K562 (cell line): Measurements from ENCODE around the gene ZBTB42. TPM values are rescaled to one million over a fixed set of nuclear protein-coding genes. Genes with fewer than 3 reads are reported as not detected.
A peak's percentile ranks its signal among the peaks of the same experiment; 100 is the strongest.

Experiments used
- ATAC-seq: fragments of 200-7000 bp; cut with Tn5 transposase; 3 replicates; pipeline ENCODE4 v1.9.1; 2020; ENCODE audit warnings: moderate library complexity
- BruUV-seq: library from RNA; stranded (reverse); fragments of 400-500 nt; replicated peaks from 2 replicates; lab custom pipeline; 2021; lab: Mats Ljungman, UMichigan
- CTCF ChIA-PET: fragments of 300-600 bp; formaldehyde crosslinking; extraction: SDS; loops from one replicate; lab custom pipeline; 2021; ENCODE audit warnings: low intra/inter-chr PET ratio; lab: Yijun Ruan, JAX
- POLR2A ChIA-PET: fragments of 300-600, 350-650 bp; sonication (Branson Sonifier 250); formaldehyde crosslinking; extraction: SDS; loops from one replicate; lab custom pipeline; 2021; ENCODE audit warnings: antibody characterized with exemption, inconsistent platforms; lab: Yijun Ruan, JAX
- DNase-seq, 4 experiments: peaks; one replicate each; pipeline versions ENCODE4 v3.0.0 to v3.0.0-alpha.2; 2011 to 2018; ENCODE audit warnings: low spot score in 3 of 4, mixed read lengths in 3 of 4; ENCODE audit errors: extremely low read depth in 1 of 4
- FAIRE-seq: peaks from 2 replicates; lab custom pipeline; 2011; peaks lifted over from hg19 to GRCh38; lab: Jason Lieb, UNC
- H2AFZ ChIP-seq: 2 replicates; pipeline ENCODE4 v1.6.0; 2011; ENCODE audit warnings: low read depth, low read length, control low read depth, inconsistent platforms
- H3K27ac ChIP-seq: fragments of 200-600 bp; 3 replicates; pipeline ENCODE4 v1.8.0; 2011; ENCODE audit warnings: low read depth, mild to moderate bottlenecking, control low read depth, inconsistent platforms, low read length, moderate library complexity, mixed read lengths; ENCODE audit errors: extremely low read depth
- H3K27me3 ChIP-seq, 2 experiments: fragments of 300-600 bp in 1 of 2; 2 replicates in 1 of 2; 3 replicates in 1 of 2; pipeline versions ENCODE4 v1.6.0 to v1.8.0; 2011; ENCODE audit warnings: inconsistent platforms in 2 of 2, low read length in 2 of 2, mild to moderate bottlenecking in 1 of 2, mixed read lengths in 1 of 2, moderate library complexity in 1 of 2; ENCODE audit not compliant: control insufficient read depth in 2 of 2, insufficient read depth in 2 of 2
- H3K36me3 ChIP-seq: fragments of 300-600 bp; 3 replicates; pipeline ENCODE4 v1.8.0; 2011; ENCODE audit warnings: mild to moderate bottlenecking, low read length, inconsistent platforms; ENCODE audit not compliant: control insufficient read depth, insufficient read depth
- H3K4me1 ChIP-seq, 2 experiments: fragments of 200-600 bp in 1 of 2; replicated peaks in 1 of 2; 2 replicates in 1 of 2; 3 replicates in 1 of 2; pipeline versions ENCODE4 v1.5.1 to v1.8.0; 2011; ENCODE audit warnings: inconsistent platforms in 2 of 2, low read length in 2 of 2, mild to moderate bottlenecking in 1 of 2, mixed read lengths in 1 of 2, moderate library complexity in 1 of 2; ENCODE audit not compliant: control insufficient read depth in 2 of 2, insufficient read depth in 2 of 2
- H3K4me2 ChIP-seq: 2 replicates; pipeline ENCODE4 v1.6.1; 2011; ENCODE audit warnings: low read length, control low read depth, inconsistent platforms, mixed read lengths; ENCODE audit not compliant: insufficient read depth
- H3K4me3 ChIP-seq: fragments of 200-600 bp; sonication (generic), shearing (Covaris generic); 2 replicates; pipeline ENCODE4 v1.5.1; 2016; ENCODE audit warnings: control low read depth, inconsistent platforms
- H3K79me2 ChIP-seq: fragments of 200-600 bp; 3 replicates; pipeline ENCODE4 v1.8.0; 2011; ENCODE audit warnings: low read length, inconsistent platforms; ENCODE audit not compliant: control insufficient read depth, insufficient read depth
- H3K9ac ChIP-seq, 2 experiments: 2 replicates each; pipeline versions ENCODE4 v1.6.0 to v1.6.1; 2011; ENCODE audit warnings: low read depth in 2 of 2, low read length in 2 of 2, control low read depth in 1 of 2, inconsistent platforms in 1 of 2, mild to moderate bottlenecking in 1 of 2, mixed read lengths in 1 of 2; ENCODE audit not compliant: insufficient read depth in 1 of 2
- H3K9me1 ChIP-seq: one replicate; pipeline ENCODE4 v1.6.0; 2011; ENCODE audit warnings: inconsistent platforms, mild to moderate bottlenecking, low read length, moderate library complexity; ENCODE audit not compliant: control insufficient read depth, insufficient read depth
- H3K9me3 ChIP-seq: replicated peaks from 2 replicates; pipeline ENCODE4 v1.5.1; 2011; ENCODE audit warnings: low read depth, low read length, inconsistent platforms; ENCODE audit not compliant: control insufficient read depth, insufficient read depth
- H4K20me1 ChIP-seq: replicated peaks from 2 replicates; pipeline ENCODE4 v1.6.1; 2011; ENCODE audit warnings: low read length, inconsistent platforms, mixed read lengths; ENCODE audit not compliant: control insufficient read depth, insufficient read depth
- ARNT ChIP-seq, 2 experiments: fragments of 450-650 bp; IDR thresholded peaks; 2 replicates each; pipeline ENCODE4 v1.6.1; 2016; ENCODE audit warnings: mild to moderate bottlenecking in 1 of 2
- FOSL1 ChIP-seq: fragments of 200-800 bp; sonication (Bioruptor generic); conservative IDR thresholded peaks from 2 replicates; pipeline ENCODE4 v1.6.1; 2016; ENCODE audit warnings: missing genetic modification characterization, missing compliant biosample characterization
- HDGF ChIP-seq: fragments of 450-650 bp; IDR thresholded peaks from 2 replicates; pipeline ENCODE4 v1.6.1; 2016
- JUN ChIP-seq, 2 experiments: sonication (generic) in 1 of 2; formaldehyde crosslinking in 1 of 2; IDR thresholded peaks; 2 replicates each; pipeline versions ENCODE4 v1.6.1 to v1.8.0; 2012 to 2022; ENCODE audit warnings: borderline replicate concordance in 2 of 2, mild to moderate bottlenecking in 2 of 2, improper control_type of control experiment in 1 of 2, low read depth in 1 of 2, low read length in 1 of 2, missing genetic modification reagents in 1 of 2
- JUND ChIP-seq, 2 experiments: IDR thresholded peaks; 2 replicates in 1 of 2; 3 replicates in 1 of 2; pipeline ENCODE4 v1.6.1; 2011; ENCODE audit warnings: borderline replicate concordance in 2 of 2, low read depth in 2 of 2, low read length in 2 of 2, improper control_type of control experiment in 1 of 2, missing biosample characterization in 1 of 2, missing genetic modification characterization in 1 of 2, missing genetic modification reagents in 1 of 2
- MAZ ChIP-seq, 2 experiments: fragments of 450-650 bp in 1 of 2; sonication (generic) in 1 of 2; formaldehyde crosslinking; IDR thresholded peaks in 1 of 2; conservative IDR thresholded peaks in 1 of 2; 2 replicates each; pipeline versions ENCODE4 v1.4.0 to v1.5.0; 2020; ENCODE audit warnings: mild to moderate bottlenecking in 1 of 2, missing genetic modification reagents in 1 of 2
- NFIC ChIP-seq: fragments of 450-650 bp; IDR thresholded peaks from 2 replicates; pipeline ENCODE4 v1.6.1; 2017; ENCODE audit warnings: mild to moderate bottlenecking, inconsistent platforms
- PCBP1 ChIP-seq: fragments of 200-400 bp; formaldehyde crosslinking; IDR thresholded peaks from 2 replicates; pipeline ENCODE4 v1.6.1; 2018; ENCODE audit warnings: mild to moderate bottlenecking, low read depth, low read length; ENCODE audit not compliant: poor library complexity, severe bottlenecking
- RCOR1 ChIP-seq, 2 experiments: IDR thresholded peaks; 2 replicates each; pipeline ENCODE4 v1.6.1; 2012; ENCODE audit warnings: low read depth in 2 of 2, low read length in 2 of 2, borderline replicate concordance in 1 of 2, improper control_type of control experiment in 1 of 2
- SMARCA4 ChIP-seq: fragments of 450-650 bp; IDR thresholded peaks from 2 replicates; pipeline ENCODE4 v1.6.1; 2016
- XRCC5 ChIP-seq: fragments of 200-400 bp; formaldehyde crosslinking; IDR thresholded peaks from 2 replicates; pipeline ENCODE4 v1.6.1; 2017; ENCODE audit warnings: low read depth, mild to moderate bottlenecking, low read length
- ZNF316 ChIP-seq: fragments of 450-650 bp; IDR thresholded peaks from 2 replicates; pipeline ENCODE4 v1.6.1; 2016
- WGBS: fragments of 100-300 bp; shearing (Covaris generic); methylation state at CpG from one replicate; pipeline ENCODE4 v1.1.6; 2016; ENCODE audit warnings: low coverage, mixed read lengths; ENCODE audit not compliant: insufficient coverage; ENCODE audit errors: missing lambda C conversion rate; 5-methylcytosine and 5-hydroxymethylcytosine counted together
- in situ Hi-C: fragments of 300-500 bp; cut with MboI; formaldehyde crosslinking; loops from 4 replicates; pipeline ENCODE4 v1.15.0; 2018; ENCODE audit warnings: inconsistent platforms, mixed read lengths
- intact Hi-C: fragments of 100-400 bp; cut with micrococcal nuclease; formaldehyde crosslinking; loops from 2 replicates; pipeline ENCODE4 v1.14.2; 2022
- polyA plus RNA-seq, 8 experiments: library from polyadenylated mRNA; depleted of rRNA in 4 of 8; stranded (reverse) in 5 of 8; unstranded in 3 of 8; fragments of >200 nt; fragmentation: Nextera tagmentation in 2 of 8; fragmentation: Illumina TruSeq in 1 of 8; extraction: Ambion mirVana in 2 of 8; extraction: Trizol in 1 of 8; gene quantifications; 2 replicates each; pipeline versions ENCODE4 v1.2.1 to v1.2.3, GENCODE V29; 2011 to 2014; ENCODE audit warnings: inconsistent platforms in 1 of 8, missing spikeins in 1 of 8
- total RNA-seq, 7 experiments: library from RNA; depleted of rRNA in 6 of 7; stranded (reverse); fragments of >200 nt in 6 of 7; fragmentation: Illumina TruSeq in 2 of 7; extraction: Trizol in 2 of 7; gene quantifications; 2 replicates each; pipeline versions ENCODE4 v1.2.1 to v1.2.3, GENCODE V29; 2011 to 2021; ENCODE audit warnings: low replicate concordance in 1 of 7
- TF ChIP-seq, protein P1 (sequence below): fragments of 250-450 bp; sonication (Bioruptor Pico); IDR thresholded peaks from 2 replicates; pipeline ENCODE4 v1.5.0; 2022; ENCODE audit warnings: mild to moderate bottlenecking
- TF ChIP-seq, protein P2 (sequence below): sonication (generic); formaldehyde crosslinking; IDR thresholded peaks from 2 replicates; pipeline ENCODE4 v1.8.0; 2022; ENCODE audit warnings: missing genetic modification reagents, mild to moderate bottlenecking, moderate library complexity, borderline replicate concordance
- TF ChIP-seq, protein P3 (sequence below): fragments of 200-800 bp; sonication (Bioruptor generic); IDR thresholded peaks from 2 replicates; pipeline ENCODE4 v1.6.1; 2017; ENCODE audit warnings: missing genetic modification characterization, missing compliant biosample characterization

The ZBTB42 gene
- total and polyA plus RNA-seq, 9 of the 15 experiments (the other 6 are each of a cell fraction or from before 2014, with no cell fraction given), result 0.03 to 8.5 (median 2.4) TPM

DNA sequence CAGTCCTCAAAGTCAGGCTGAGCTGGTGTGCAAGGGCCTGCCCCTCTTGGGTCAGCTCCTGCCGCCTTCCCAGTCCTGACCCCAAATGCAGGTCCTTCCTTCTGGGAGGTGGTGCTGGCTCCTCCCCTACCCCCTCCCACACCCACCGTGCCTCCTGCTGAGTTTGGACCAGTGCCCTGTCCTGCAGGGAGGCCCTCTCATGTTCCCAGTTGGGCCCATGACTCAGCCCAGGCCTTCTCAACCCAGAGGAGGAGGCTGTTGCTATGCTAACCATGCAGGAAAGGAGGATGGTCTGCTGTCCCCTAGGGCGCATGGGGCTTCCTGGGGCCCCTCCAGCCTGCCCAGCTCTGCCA is 4.4 kb downstream of the ZBTB42 start:
- WGBS, result 17% methylated on average over 2 of the region's 3 CpGs
- TF ChIP-seq, protein P1, sequence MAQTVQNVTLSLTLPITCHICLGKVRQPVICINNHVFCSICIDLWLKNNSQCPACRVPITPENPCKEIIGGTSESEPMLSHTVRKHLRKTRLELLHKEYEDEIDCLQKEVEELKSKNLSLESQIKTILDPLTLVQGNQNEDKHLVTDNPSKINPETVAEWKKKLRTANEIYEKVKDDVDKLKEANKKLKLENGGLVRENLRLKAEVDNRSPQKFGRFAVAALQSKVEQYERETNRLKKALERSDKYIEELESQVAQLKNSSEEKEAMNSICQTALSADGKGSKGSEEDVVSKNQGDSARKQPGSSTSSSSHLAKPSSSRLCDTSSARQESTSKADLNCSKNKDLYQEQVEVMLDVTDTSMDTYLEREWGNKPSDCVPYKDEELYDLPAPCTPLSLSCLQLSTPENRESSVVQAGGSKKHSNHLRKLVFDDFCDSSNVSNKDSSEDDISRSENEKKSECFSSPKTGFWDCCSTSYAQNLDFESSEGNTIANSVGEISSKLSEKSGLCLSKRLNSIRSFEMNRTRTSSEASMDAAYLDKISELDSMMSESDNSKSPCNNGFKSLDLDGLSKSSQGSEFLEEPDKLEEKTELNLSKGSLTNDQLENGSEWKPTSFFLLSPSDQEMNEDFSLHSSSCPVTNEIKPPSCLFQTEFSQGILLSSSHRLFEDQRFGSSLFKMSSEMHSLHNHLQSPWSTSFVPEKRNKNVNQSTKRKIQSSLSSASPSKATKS (CRISPR knock-in tag), result no peak
- TF ChIP-seq HDGF (no peak), JUN (IDR thresholded peaks at IDR 0.05; ENCODE audit: borderline replicate concordance, low read depth, low read length) (peak; percentile 55), JUN (CRISPR knock-in tag; IDR thresholded peaks at IDR 0.05; ENCODE audit: borderline replicate concordance) (peak; percentile 85; the same call in 1 of the 2 replicates), ARNT (IDR thresholded peaks at IDR 0.05) (no peak), ZNF316 (0 out of 2 replicates have a peak, but pooled peaks have one; percentile 10), JUND (IDR thresholded peaks at IDR 0.05; ENCODE audit: borderline replicate concordance, low read depth, low read length) (peak; percentile 80), JUND (tag; IDR thresholded peaks at IDR 0.05; ENCODE audit: borderline replicate concordance, low read depth, low read length) (peak; percentile 69; the same call in 1 of the 3 replicates), SMARCA4 (0 out of 2 replicates have a peak, but pooled peaks have one; percentile 23), NFIC (peak; percentile 96), PCBP1 (no peak), FOSL1 (peak; percentile 61; the same call in 1 of the 2 replicates), XRCC5 (no peak), MAZ (CRISPR knock-in tag; conservative IDR thresholded peaks at IDR 0.05 in 1 of 2, IDR thresholded peaks at IDR 0.05 in 1 of 2) (peak in 1 of 2 experiments; percentile 41; a peak in 1 of 4 replicates), RCOR1 (IDR thresholded peaks at IDR 0.05; ENCODE audit: borderline replicate concordance in 1 of 2, low read depth in 2 of 2, low read length in 2 of 2) (peak in 1 of 2 experiments; percentile 85; a peak in 3 of 4 replicates)
- TF ChIP-seq, protein P2, sequence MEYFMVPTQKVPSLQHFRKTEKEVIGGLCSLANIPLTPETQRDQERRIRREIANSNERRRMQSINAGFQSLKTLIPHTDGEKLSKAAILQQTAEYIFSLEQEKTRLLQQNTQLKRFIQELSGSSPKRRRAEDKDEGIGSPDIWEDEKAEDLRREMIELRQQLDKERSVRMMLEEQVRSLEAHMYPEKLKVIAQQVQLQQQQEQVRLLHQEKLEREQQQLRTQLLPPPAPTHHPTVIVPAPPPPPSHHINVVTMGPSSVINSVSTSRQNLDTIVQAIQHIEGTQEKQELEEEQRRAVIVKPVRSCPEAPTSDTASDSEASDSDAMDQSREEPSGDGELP (CRISPR knock-in tag), result peak; percentile 43; the same call in 1 of the 2 replicates
- TF ChIP-seq, protein P3, sequence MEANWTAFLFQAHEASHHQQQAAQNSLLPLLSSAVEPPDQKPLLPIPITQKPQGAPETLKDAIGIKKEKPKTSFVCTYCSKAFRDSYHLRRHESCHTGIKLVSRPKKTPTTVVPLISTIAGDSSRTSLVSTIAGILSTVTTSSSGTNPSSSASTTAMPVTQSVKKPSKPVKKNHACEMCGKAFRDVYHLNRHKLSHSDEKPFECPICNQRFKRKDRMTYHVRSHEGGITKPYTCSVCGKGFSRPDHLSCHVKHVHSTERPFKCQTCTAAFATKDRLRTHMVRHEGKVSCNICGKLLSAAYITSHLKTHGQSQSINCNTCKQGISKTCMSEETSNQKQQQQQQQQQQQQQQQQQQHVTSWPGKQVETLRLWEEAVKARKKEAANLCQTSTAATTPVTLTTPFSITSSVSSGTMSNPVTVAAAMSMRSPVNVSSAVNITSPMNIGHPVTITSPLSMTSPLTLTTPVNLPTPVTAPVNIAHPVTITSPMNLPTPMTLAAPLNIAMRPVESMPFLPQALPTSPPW, result peak; percentile 67

More for the DNA sequence above, 4.4 kb downstream of the ZBTB42 start:
- FAIRE-seq, result peak; percentile 96
- in situ Hi-C loops (no loop called here), intact Hi-C loops (no loop called here)
- Histone ChIP-seq H2AFZ (peak overlapping the region; percentile 58; the same call in 1 of the 2 replicates), H3K9me3 (no peaks in the 10 kb centered on the region), H3K4me3 (no peak overlapping the region), H3K27me3 (no peaks in the 10 kb centered on the region), H3K4me1 (peaks cover 33 to 67% of the 10 kb centered on the region in 2 experiments), H3K9me1 (no peaks in the 10 kb centered on the region), H4K20me1 (no peaks in the 10 kb centered on the region), H3K36me3 (peaks cover 6% of the 10 kb centered on the region; the same call in 1 of the 3 replicates), H3K79me2 (peaks cover 28% of the 10 kb centered on the region), H3K27ac (peak overlapping the region; percentile 73), H3K4me2 (peak overlapping the region; percentile 63; the same call in 1 of the 2 replicates), H3K9ac (peak overlapping the region; percentile 35 to 85; a peak in 3 of 4 replicates)
- peak; percentile 86 for ATAC-seq
- ChIA-PET POLR2A (interaction anchor here (0.5 to 0.7 kb wide), 2 partner anchors 8 to 783 kb away, joined by 3 read pairs; no protein-coding TSS in a partner anchor), CTCF (no interaction called here)
- peak; percentile 82 to 91 (median 88) for DNase-seq
- no TSS peak for BruUV-seq
